T-helper 2 cell treated with Interferon-gamma antibody and Interleukin-4, amounts not matched to agents 100 ng/mL and 5 ng/mL, for 36 hours (primary cell): Measurements from ENCODE around the gene KLK11. TPM values are rescaled to one million over a fixed set of nuclear protein-coding genes. Genes with fewer than 3 reads are reported as not detected.

ENCODE experiments used
- intact Hi-C: fragments of 100-400 bp; cut with micrococcal nuclease; formaldehyde crosslinking; loops from one replicate; pipeline ENCODE4 v1.15.1; 2023
- total RNA-seq: library from RNA; stranded (reverse); gene quantifications from 2 replicates; pipeline ENCODE4 v1.2.3, GENCODE V29; 2022

KLK11 gene, protein sequence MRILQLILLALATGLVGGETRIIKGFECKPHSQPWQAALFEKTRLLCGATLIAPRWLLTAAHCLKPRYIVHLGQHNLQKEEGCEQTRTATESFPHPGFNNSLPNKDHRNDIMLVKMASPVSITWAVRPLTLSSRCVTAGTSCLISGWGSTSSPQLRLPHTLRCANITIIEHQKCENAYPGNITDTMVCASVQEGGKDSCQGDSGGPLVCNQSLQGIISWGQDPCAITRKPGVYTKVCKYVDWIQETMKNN
- not detected in 2 replicates for total RNA-seq

DNA sequence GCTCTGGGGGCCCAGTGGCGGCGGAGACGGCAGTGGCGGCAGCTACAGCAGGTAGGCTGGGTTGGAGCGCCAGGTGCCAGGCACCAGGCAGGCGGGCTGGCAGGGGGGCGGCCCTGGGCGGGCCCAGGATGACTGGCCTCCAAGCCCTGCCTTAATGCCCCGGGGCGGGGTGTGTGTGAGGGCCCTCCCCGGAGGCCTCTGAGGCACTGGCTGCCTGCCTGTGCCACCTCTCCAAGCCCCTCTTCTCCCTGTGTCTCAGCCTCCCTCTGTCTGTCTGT is at the start of gene KLK11:
TSS of gene KLK11 (minus strand) at position 63 of the 278 bp plus-strand sequence. CDS start 985 bp downstream, outside the sequence.
- intact Hi-C loops: no loop called here

DNA sequence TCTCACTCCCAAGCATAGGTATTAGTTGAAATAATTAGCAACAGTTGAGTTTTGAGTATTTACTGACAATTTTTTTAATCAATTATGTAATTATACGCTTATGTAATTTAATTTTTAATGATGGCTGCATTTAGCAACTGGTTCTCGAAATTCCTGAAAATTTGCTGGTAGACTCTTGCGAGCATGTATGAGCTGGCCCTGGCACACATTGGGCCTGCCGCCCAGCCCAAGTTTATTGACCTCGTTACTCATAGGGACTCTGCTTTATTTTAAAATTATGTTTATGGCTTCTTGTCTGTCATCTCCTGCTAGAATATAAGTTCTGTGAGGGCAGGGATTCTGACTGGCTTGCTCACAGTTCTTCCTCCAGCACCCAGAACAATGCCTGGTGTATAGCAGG is 49.6 kb upstream of the KLK11 start:
- intact Hi-C loops: no loop called here

DNA sequence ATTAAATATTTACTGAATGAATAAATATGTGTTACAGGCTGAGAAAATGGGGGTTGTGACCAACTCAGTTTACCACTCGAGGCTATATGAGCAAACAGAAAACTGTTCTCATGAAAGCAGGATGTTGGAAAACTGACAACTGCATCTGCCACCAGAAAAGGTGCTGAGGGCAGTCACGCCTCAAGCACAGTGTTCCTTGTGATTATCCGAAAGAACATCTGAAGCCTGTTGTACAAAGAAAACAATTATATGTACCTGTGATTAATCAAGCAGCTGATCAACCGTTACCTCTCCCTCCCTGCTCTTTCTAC is 44.6 kb upstream of the KLK11 start:
- intact Hi-C loops: no loop called here

GRCh38 chr19:51070334-51071094 is 44.1 kb upstream of the KLK11 start:
- intact Hi-C loops: no loop called here

GRCh38 chr19:51066393-51067186 is 40.2 kb upstream of the KLK11 start:
- intact Hi-C loops: no loop called here

GRCh38 chr19:51065221-51065960 is 39.0 kb upstream of the KLK11 start:
- intact Hi-C loops: no loop called here

GRCh38 chr19:51064534-51065220 is 38.3 kb upstream of the KLK11 start, which contains the start of gene KLK13:
Gene KLK13 (minus strand): TSS chr19:51065092. CDS start chr19:51065067, 25 bp downstream.
- intact Hi-C loops: no loop called here

DNA sequence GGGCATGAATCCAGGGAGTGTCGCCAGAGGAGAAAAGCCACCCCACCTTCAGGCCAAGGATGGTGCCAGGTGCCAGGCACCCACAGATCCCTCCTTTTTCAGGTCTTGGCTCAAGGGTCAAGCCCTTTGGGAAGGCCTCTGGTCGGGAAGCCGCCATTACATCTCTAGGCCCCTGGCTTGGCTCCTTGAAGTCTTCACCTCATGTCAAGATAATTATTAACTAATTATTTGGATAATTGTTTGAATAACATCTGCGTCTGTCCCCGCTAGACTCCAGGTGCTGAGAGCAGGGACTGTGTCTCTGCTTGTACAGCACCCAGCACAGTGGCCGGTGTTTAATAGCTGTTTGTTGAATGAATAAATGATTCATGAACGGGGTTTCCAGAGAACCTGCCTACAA is 37.2 kb upstream of the KLK11 start:
- intact Hi-C loops: no loop called here

DNA sequence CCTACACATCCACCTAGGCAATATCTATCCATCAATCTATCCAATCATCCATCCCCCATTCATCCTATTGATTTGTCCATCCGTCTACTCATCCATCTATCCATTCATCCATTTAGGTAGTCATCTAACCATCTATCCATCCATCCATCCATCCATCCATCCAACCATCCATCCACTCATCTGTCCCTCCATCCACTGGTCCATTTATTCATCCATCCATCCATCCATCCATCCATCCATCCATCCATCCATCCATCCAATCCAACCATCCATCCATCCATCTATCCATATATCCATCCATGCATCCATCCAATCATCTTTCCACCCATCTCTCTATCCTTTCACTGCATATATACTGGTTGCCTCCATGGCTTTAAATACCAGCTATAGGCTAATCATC is 34.6 kb upstream of the KLK11 start:
- intact Hi-C loops: no loop called here

GRCh38 chr19:51060336-51060735 is 33.9 kb upstream of the KLK11 start:
- intact Hi-C loops: no loop called here

DNA sequence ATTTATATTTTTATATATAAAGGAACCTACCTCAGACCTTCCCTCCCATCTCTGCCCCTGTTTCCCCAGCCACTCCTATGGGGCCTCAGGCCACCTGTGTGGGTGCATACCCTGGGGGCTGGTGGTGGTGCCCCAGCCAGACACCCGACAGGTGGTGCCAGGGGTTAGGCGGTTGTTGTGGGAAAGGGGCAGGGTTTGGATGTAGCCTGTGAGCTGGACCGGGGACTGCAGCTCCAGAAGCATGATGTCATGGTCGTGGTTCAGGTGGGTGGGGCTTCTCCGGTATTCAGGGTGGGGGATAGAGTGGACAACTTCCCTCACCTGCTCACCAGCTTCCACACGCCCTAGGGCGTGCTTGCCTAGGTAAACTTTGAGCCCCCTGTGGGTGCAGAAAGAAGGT is 33.3 kb upstream of the KLK11 start:
- intact Hi-C loops: no loop called here

GRCh38 chr19:51055866-51056265 is 29.4 kb upstream of the KLK11 start:
- intact Hi-C loops: no loop called here

DNA sequence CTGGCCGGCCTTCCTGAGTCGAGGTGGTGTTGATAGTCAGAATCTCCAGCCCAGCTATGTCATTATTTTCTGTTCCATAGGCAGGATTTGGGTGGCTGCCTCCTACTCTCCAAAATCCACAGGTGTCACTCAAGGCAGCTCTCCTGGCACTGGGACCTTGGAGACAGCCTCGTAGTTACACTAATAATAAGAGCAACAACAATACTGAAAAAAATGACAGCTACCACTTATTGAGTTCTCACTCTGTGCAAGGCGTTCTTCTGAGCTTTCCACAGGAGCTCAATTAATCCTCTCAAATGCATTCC is 20.6 kb upstream of the KLK11 start:
- intact Hi-C loops: no loop called here

DNA sequence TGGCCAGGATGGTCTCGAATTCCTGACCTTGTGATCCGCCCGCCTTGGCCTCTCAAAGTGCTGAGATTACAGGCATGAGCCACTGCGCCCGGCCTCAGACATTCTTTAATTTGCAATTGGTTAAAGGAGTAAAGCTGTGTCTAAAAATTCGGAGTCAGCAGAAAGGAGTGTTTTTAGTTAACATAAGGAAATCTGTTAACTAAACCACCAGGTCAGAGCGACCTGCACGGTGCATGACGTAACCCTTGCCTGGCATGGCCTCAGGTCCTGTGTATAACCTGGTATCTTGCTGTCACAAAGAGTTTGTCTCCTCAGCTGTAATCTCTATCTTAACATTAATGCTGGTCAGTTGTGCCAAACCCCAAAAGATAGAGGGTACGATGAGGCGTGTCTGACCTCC is 17.9 kb upstream of the KLK11 start:
- intact Hi-C loops: no loop called here

DNA sequence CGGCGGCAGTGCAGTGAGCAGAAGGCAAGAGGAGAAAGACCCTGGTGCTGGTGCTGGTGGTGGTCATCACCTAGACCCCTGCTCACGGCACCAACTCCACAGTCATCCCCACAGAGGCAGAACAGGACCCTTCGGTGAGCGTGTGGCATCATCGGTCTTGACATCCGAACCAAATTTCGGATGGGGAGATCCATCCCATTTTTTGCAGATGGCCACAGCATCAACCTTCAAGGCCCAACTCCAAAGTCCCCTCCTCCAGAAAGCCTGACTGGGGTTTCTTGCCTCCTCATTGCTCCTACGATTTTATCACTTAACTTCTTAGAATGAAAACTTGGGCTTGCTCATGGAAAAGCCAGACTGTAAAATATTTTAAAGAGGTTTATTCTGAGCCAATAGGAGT is 17.1 kb upstream of the KLK11 start:
- intact Hi-C loops: no loop called here

GRCh38 chr19:51040151-51040550 is 13.7 kb upstream of the KLK11 start:
- intact Hi-C loops: no loop called here

DNA sequence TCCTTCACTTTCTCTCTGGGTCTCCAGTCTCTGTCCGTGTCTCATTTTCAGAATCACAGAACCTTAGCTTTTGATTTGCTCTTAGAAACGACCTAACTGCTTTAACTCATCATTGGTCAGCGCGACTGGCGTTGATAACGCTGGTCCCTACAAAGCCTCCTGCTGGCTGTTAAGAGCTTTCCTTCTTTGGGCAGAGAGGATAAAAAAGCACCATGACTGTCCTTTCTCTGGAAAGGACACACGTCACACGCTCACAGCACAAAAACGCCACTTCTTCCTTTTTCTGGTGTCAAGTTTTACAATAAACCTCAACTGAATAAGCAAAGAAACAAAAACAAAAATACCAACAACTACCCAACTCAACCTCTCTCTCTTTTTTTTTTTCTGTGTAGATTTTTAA is 10.1 kb upstream of the KLK11 start:
- intact Hi-C loops: no loop called here

GRCh38 chr19:51034704-51035103 is 8.3 kb upstream of the KLK11 start, which contains the start of gene KLK12:
Gene KLK12 (minus strand): TSS chr19:51035002. CDS start chr19:51034621, 381 bp downstream.
- intact Hi-C loops: no loop called here

GRCh38 chr19:51031880-51032225 is 5.4 kb upstream of the KLK11 start:
- intact Hi-C loops: no loop called here

- intact Hi-C loops: no loop called here
Observed at GRCh38 chr19:51031220-51031879, 4.9 kb upstream of the KLK11 start.

GRCh38 chr19:51030631-51031030 is 4.2 kb upstream of the KLK11 start:
- intact Hi-C loops: no loop called here
